Natural killer cell (primary cell): ENCODE results near the gene CNP. TPM values are rescaled to one million over a fixed set of nuclear protein-coding genes. Genes with fewer than 3 reads are reported as not detected.

Experiments used
- ATAC-seq, 3 donors: fragments of 150-1000 bp in 2 of 3; fragments of 200-7000 bp in 1 of 3; cut with Tn5 transposase; 1 replicate in 1 of 3; 2 replicates in 2 of 3; pipeline ENCODE4 v1.10.0; 2021; ENCODE audit warnings: mild to moderate bottlenecking in 2 of 3, moderate library complexity in 2 of 3
- DNase-seq, 2 donors: peaks; one replicate each; pipeline versions ENCODE4 v3.0.0 to v3.0.0-alpha.2; 2013 to 2021; ENCODE audit warnings: mixed read lengths in 1 of 2
- H3K27ac ChIP-seq: one replicate; pipeline ENCODE4 v1.5.1; 2013; ENCODE audit warnings: mild to moderate bottlenecking, low read length
- H3K27me3 ChIP-seq: one replicate; pipeline ENCODE4 v1.6.1; 2013; ENCODE audit warnings: low read length; ENCODE audit not compliant: control insufficient read depth, insufficient read depth
- H3K36me3 ChIP-seq: one replicate; pipeline ENCODE4 v1.6.1; 2013; ENCODE audit warnings: low read length; ENCODE audit not compliant: control insufficient read depth, insufficient read depth
- H3K4me1 ChIP-seq: one replicate; pipeline ENCODE4 v1.6.1; 2013; ENCODE audit warnings: low read length; ENCODE audit not compliant: control insufficient read depth, insufficient read depth
- H3K4me3 ChIP-seq: one replicate; pipeline ENCODE4 v1.5.1; 2013; ENCODE audit warnings: low read length
- H3K9me3 ChIP-seq: one replicate; pipeline ENCODE4 v1.6.1; 2013; ENCODE audit warnings: low read length; ENCODE audit not compliant: control insufficient read depth, insufficient read depth
- H3K27ac Mint-ChIP-seq, 2 donors: one replicate each; pipeline ENCODE4 v1.8.0; 2022; ENCODE audit warnings: mild to moderate bottlenecking in 2 of 2, mixed read lengths in 2 of 2, moderate library complexity in 1 of 2
- H3K27me3 Mint-ChIP-seq, 2 donors: one replicate each; pipeline ENCODE4 v1.8.0; 2022; ENCODE audit warnings: low read depth in 2 of 2, mixed read lengths in 2 of 2
- H3K36me3 Mint-ChIP-seq: one replicate; pipeline ENCODE4 v1.8.0; 2022; ENCODE audit warnings: mixed read lengths
- H3K4me1 Mint-ChIP-seq, 2 donors: one replicate each; pipeline ENCODE4 v1.8.0; 2022; ENCODE audit warnings: mixed read lengths in 2 of 2
- H3K4me3 Mint-ChIP-seq: one replicate; pipeline ENCODE4 v1.8.0; 2022; ENCODE audit warnings: mild to moderate bottlenecking, moderate library complexity, mixed read lengths
- H3K9me3 Mint-ChIP-seq, 2 donors: one replicate each; pipeline ENCODE4 v1.8.0; 2022; ENCODE audit warnings: mixed read lengths in 2 of 2
- WGBS: methylation state at CpG from one replicate; pipeline ENCODE4 v1.1.7; 2013; ENCODE audit warnings: missing lambda C conversion rate; ENCODE audit not compliant: insufficient coverage; 5-methylcytosine and 5-hydroxymethylcytosine counted together
- intact Hi-C: fragments of 100-400 bp; cut with micrococcal nuclease; formaldehyde crosslinking; loops from one replicate; pipeline ENCODE4 v1.14.2; 2022
- total RNA-seq, 4 donors: library from RNA; stranded (reverse); fragments of 120-200 nt in 1 of 4; gene quantifications; one replicate each; pipeline versions ENCODE4 v1.2.3 to v1.2.4, GENCODE V29; 2013 to 2022
- TF ChIP-seq, protein P1 (sequence below): fragments of 200-600 bp; IDR thresholded peaks from one replicate; pipeline ENCODE4 v1.8.0; 2022; ENCODE audit warnings: antibody characterized with exemption

The CNP gene
- total RNA-seq: 10 to 100 TPM; 32.4 to 44.8 (median 38.2) TPM
- 25.1 TPM for total RNA-seq (2013)

DNA sequence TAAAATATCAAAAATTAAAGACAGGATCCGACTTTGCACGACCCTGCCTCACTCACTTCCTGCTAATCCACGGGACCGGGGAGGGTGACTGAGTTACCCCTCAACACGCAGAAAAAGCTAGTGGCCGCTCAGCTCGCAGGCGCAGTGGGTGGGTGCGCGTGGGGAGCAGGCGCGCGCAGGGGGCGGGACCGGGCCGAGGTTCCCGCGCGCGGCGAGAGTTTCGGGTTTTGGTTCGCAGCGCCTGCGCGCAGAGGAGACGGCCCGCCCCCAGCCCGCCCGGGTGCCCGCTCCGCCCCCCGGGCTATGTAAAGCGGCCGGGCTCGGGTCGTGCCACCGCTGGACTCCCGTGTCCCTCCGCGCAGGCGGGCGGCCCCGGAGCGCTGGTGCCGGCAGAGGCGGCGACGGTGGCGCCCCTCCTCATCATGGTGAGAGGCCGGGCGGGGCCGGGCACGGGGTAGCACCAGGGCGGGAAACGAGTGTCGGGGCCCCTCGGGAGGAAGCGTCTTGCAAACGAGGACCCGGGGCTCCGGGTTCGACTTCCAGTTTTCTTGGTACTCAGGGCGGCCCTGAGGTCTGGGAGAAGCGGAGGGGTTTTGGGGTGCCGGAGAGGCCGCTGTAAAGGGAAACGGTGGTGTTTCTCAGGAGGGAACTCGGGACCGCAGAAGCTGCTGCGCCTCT lies at the start of gene CNP:
CNP (plus strand) TSS at position 333 of the 678 bp plus-strand sequence; CDS start at position 423, 90 bp downstream.
- H3K9me3 ChIP-seq: no peaks in the 10 kb centered on the region
- peaks cover 27% of the 10 kb centered on the region for H3K4me1 ChIP-seq
- Mint-ChIP-seq H3K4me3 (peak within 1 kb of the TSS; percentile 74), H3K9me3 (no peaks in the 10 kb centered on the region), H3K27me3 (no peaks in the 10 kb centered on the region), H3K4me1 (peaks cover 24 to 32% of the 10 kb centered on the region in 2 donors), H3K36me3 (no peaks in the 10 kb centered on the region), H3K27ac (peak within 1 kb of the TSS; percentile 68 to 76)
- TF ChIP-seq, protein P1, sequence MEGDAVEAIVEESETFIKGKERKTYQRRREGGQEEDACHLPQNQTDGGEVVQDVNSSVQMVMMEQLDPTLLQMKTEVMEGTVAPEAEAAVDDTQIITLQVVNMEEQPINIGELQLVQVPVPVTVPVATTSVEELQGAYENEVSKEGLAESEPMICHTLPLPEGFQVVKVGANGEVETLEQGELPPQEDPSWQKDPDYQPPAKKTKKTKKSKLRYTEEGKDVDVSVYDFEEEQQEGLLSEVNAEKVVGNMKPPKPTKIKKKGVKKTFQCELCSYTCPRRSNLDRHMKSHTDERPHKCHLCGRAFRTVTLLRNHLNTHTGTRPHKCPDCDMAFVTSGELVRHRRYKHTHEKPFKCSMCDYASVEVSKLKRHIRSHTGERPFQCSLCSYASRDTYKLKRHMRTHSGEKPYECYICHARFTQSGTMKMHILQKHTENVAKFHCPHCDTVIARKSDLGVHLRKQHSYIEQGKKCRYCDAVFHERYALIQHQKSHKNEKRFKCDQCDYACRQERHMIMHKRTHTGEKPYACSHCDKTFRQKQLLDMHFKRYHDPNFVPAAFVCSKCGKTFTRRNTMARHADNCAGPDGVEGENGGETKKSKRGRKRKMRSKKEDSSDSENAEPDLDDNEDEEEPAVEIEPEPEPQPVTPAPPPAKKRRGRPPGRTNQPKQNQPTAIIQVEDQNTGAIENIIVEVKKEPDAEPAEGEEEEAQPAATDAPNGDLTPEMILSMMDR: no peak
- DNase-seq (peak; percentile 88 to 95), ATAC-seq (peak; percentile 92 to 95 (median 92))
- peak within 1 kb of the TSS; percentile 91 for H3K4me3 ChIP-seq
- peaks cover 7% of the 10 kb centered on the region for H3K36me3 ChIP-seq
- WGBS: under 1% methylated on average over 71 of the region's 71 CpGs
- no peaks in the 10 kb centered on the region for H3K27me3 ChIP-seq
- H3K27ac ChIP-seq: peak within 1 kb of the TSS; percentile 72
- intact Hi-C loops: loop anchor here (1.0 to 2.0 kb wide), 2 partner anchors 48 to 51 kb away; partner anchors contain the start of genes ACLY and DNAJC7

DNA sequence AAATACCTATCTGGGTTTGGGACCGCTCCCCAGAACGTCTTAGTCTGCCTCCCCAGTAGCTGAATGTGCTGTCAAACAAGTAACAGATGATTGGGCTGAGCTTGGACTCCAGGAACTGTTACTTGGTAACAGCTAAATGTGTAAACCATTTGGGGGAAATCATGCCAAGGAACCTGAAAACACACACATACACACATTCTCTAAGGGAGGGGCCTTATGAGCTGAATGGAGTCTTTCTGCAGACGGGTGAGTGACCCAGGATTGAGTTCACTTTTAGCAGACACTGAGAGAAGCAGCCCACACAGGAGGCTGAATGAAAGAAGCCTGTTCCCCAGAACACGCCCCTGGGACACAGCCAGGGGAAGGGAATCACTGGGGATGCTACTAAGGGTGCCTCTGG lies 49.4 kb upstream of the CNP start:
- WGBS: 73% methylated on average over 4 of the region's 4 CpGs
- Mint-ChIP-seq H3K9me3 (no peaks in the 10 kb centered on the region), H3K36me3 (no peaks in the 10 kb centered on the region), H3K4me3 (peak overlapping the region; percentile 96), H3K27ac (peak overlapping the region; percentile 74 to 91), H3K4me1 (peaks cover 41 to 49% of the 10 kb centered on the region in 2 donors), H3K27me3 (no peaks in the 10 kb centered on the region)
- peaks cover 10% of the 10 kb centered on the region for H3K36me3 ChIP-seq
- peaks cover 20% of the 10 kb centered on the region for H3K4me1 ChIP-seq
- no peak overlapping the region for H3K4me3 ChIP-seq
- intact Hi-C loops: no loop called here
- DNase-seq (peak in 1 of 2 donors; percentile 8), ATAC-seq (no peak)
- no peak overlapping the region for H3K27ac ChIP-seq
- H3K27me3 ChIP-seq: no peaks in the 10 kb centered on the region
- TF ChIP-seq, protein P1: no peak
- H3K9me3 ChIP-seq: no peaks in the 10 kb centered on the region

DNA sequence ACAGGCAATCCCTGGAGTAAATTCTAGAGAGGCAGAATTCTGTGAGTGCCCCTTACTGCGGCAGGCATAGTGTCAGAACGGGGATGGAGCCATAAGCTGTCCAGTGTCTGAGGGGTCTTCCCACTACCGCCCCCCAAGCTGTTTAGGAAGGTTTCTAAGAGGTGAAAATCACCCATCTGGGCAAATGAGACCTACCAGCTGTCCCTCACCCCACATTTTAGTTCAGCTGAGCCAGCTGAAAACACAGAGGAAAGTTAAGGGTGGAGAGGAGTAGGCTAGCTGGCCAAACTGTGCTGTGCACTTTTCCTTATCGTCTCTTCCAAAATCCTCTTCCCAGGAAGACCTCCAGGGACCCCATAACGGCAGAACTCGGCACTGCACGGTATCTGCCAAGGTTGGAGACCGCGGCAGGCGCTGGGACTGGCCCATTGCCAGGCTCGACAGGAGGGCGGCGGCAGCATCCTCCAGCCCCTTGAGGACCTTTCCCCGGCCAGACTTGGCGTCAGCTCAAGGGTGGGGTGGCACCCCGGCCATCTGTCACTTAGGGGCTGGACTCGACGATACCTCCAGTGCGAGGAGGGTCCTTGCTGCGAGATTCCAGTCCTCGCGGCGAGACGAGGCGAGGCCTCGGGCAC lies 48.8 kb upstream of the CNP start:
- peak overlapping the region; percentile 89 for H3K4me3 ChIP-seq
- 7% methylated on average over 25 of the region's 26 CpGs for WGBS
- intact Hi-C loops: loop anchor here (2.0 kb wide), 1 partner anchor 49 kb away; the partner anchor contains the start of gene CNP
- H3K36me3 ChIP-seq: peaks cover 4% of the 10 kb centered on the region
- H3K27me3 ChIP-seq: no peaks in the 10 kb centered on the region
- Mint-ChIP-seq H3K27me3 (no peaks in the 10 kb centered on the region), H3K4me1 (peaks cover 38 to 45% of the 10 kb centered on the region in 2 donors), H3K27ac (peak overlapping the region; percentile 74 to 91), H3K9me3 (no peaks in the 10 kb centered on the region), H3K4me3 (peak overlapping the region; percentile 96), H3K36me3 (no peaks in the 10 kb centered on the region)
- peak overlapping the region; percentile 58 for H3K27ac ChIP-seq
- no peaks in the 10 kb centered on the region for H3K9me3 ChIP-seq
- no peak for ATAC-seq
- DNase-seq: peak; percentile 32 to 66
- peaks cover 20% of the 10 kb centered on the region for H3K4me1 ChIP-seq
- TF ChIP-seq, protein P1: no peak
